ENCODE data around the gene IMP4.

IMP4 gene

GRCh38 chr2:130342533-130343275 is at the start of gene IMP4:
IMP4 (plus strand) TSS chr2:130342897; CDS start chr2:130342933, 36 bp downstream.
- peaks cover 59% of the 10 kb centered on the region for H3K36me3 ChIP-seq (ENCODE audit: insufficient read depth, low read depth, low read length)
- peak within 1 kb of the TSS; percentile 92; the same call in 1 of the 2 replicates for H3K9ac ChIP-seq (ENCODE audit: low read depth, low read length)
- peak within 1 kb of the TSS; percentile 89 for H3K4me3 ChIP-seq (ENCODE audit: low read length)
- H3K27ac ChIP-seq (ENCODE audit: low read length): peak within 1 kb of the TSS; percentile 88
- H3K9me3 ChIP-seq (ENCODE audit: insufficient read depth, low read depth, low read length): no peaks in the 10 kb centered on the region
- no peaks in the 10 kb centered on the region for H3K4me1 ChIP-seq (ENCODE audit: insufficient read depth, low read length)
- H3K27me3 ChIP-seq (ENCODE audit: insufficient read depth, low read length): no peaks in the 10 kb centered on the region

- H3K27me3 ChIP-seq (ENCODE audit: insufficient read depth, low read length): no peaks in the 10 kb centered on the region
- H3K27ac ChIP-seq (ENCODE audit: low read length): no peak overlapping the region
- no peak overlapping the region for H3K4me3 ChIP-seq (ENCODE audit: low read length)
- H3K36me3 ChIP-seq (ENCODE audit: insufficient read depth, low read depth, low read length): no peaks in the 10 kb centered on the region
- no peaks in the 10 kb centered on the region for H3K4me1 ChIP-seq (ENCODE audit: insufficient read depth, low read length)
- no peak overlapping the region for H3K9ac ChIP-seq (ENCODE audit: low read depth, low read length)
- H3K9me3 ChIP-seq (ENCODE audit: insufficient read depth, low read depth, low read length): no peaks in the 10 kb centered on the region
Observed at GRCh38 chr2:130300258-130300969, 42.3 kb upstream of the IMP4 start.

GRCh38 chr2:130300970-130301348 is 41.7 kb upstream of the IMP4 start:
- Histone ChIP-seq H3K27ac (ENCODE audit: low read length) (no peak overlapping the region), H3K4me3 (ENCODE audit: low read length) (no peak overlapping the region), H3K9me3 (ENCODE audit: insufficient read depth, low read depth, low read length) (no peaks in the 10 kb centered on the region), H3K36me3 (ENCODE audit: insufficient read depth, low read depth, low read length) (no peaks in the 10 kb centered on the region), H3K9ac (ENCODE audit: low read depth, low read length) (no peak overlapping the region), H3K27me3 (ENCODE audit: insufficient read depth, low read length) (no peaks in the 10 kb centered on the region), H3K4me1 (ENCODE audit: insufficient read depth, low read length) (no peaks in the 10 kb centered on the region)

- Histone ChIP-seq H3K4me1 (ENCODE audit: insufficient read depth, low read length) (no peaks in the 10 kb centered on the region), H3K4me3 (ENCODE audit: low read length) (no peak overlapping the region), H3K27ac (ENCODE audit: low read length) (no peak overlapping the region), H3K36me3 (ENCODE audit: insufficient read depth, low read depth, low read length) (no peaks in the 10 kb centered on the region), H3K9me3 (ENCODE audit: insufficient read depth, low read depth, low read length) (no peaks in the 10 kb centered on the region), H3K27me3 (ENCODE audit: insufficient read depth, low read length) (peaks cover 6% of the 10 kb centered on the region; the same call in 1 of the 2 replicates), H3K9ac (ENCODE audit: low read depth, low read length) (no peak overlapping the region)
Observed at GRCh38 chr2:130302164-130302886, 40.4 kb upstream of the IMP4 start.

GRCh38 chr2:130303169-130303568 is 39.5 kb upstream of the IMP4 start:
- no peaks in the 10 kb centered on the region for H3K36me3 ChIP-seq (ENCODE audit: insufficient read depth, low read depth, low read length)
- no peaks in the 10 kb centered on the region for H3K9me3 ChIP-seq (ENCODE audit: insufficient read depth, low read depth, low read length)
- peaks cover 6% of the 10 kb centered on the region; the same call in 1 of the 2 replicates for H3K27me3 ChIP-seq (ENCODE audit: insufficient read depth, low read length)
- no peak overlapping the region for H3K9ac ChIP-seq (ENCODE audit: low read depth, low read length)
- H3K4me3 ChIP-seq (ENCODE audit: low read length): no peak overlapping the region
- no peak overlapping the region for H3K27ac ChIP-seq (ENCODE audit: low read length)
- no peaks in the 10 kb centered on the region for H3K4me1 ChIP-seq (ENCODE audit: insufficient read depth, low read length)

GRCh38 chr2:130304726-130305125 is 38.0 kb upstream of the IMP4 start:
- peaks cover 15% of the 10 kb centered on the region for H3K27me3 ChIP-seq (ENCODE audit: insufficient read depth, low read length)
- H3K36me3 ChIP-seq (ENCODE audit: insufficient read depth, low read depth, low read length): no peaks in the 10 kb centered on the region
- H3K9me3 ChIP-seq (ENCODE audit: insufficient read depth, low read depth, low read length): no peaks in the 10 kb centered on the region
- H3K4me3 ChIP-seq (ENCODE audit: low read length): no peak overlapping the region
- H3K4me1 ChIP-seq (ENCODE audit: insufficient read depth, low read length): no peaks in the 10 kb centered on the region
- H3K9ac ChIP-seq (ENCODE audit: low read depth, low read length): no peak overlapping the region
- no peak overlapping the region for H3K27ac ChIP-seq (ENCODE audit: low read length)

- Histone ChIP-seq H3K4me1 (ENCODE audit: insufficient read depth, low read length) (no peaks in the 10 kb centered on the region), H3K4me3 (ENCODE audit: low read length) (no peak overlapping the region), H3K27me3 (ENCODE audit: insufficient read depth, low read length) (peaks cover 36% of the 10 kb centered on the region), H3K9me3 (ENCODE audit: insufficient read depth, low read depth, low read length) (no peaks in the 10 kb centered on the region), H3K9ac (ENCODE audit: low read depth, low read length) (no peak overlapping the region), H3K36me3 (ENCODE audit: insufficient read depth, low read depth, low read length) (no peaks in the 10 kb centered on the region), H3K27ac (ENCODE audit: low read length) (no peak overlapping the region)
Observed at GRCh38 chr2:130307850-130308249, 34.8 kb upstream of the IMP4 start.

GRCh38 chr2:130310881-130311280 is 31.8 kb upstream of the IMP4 start:
- Histone ChIP-seq H3K9ac (ENCODE audit: low read depth, low read length) (no peak overlapping the region), H3K27ac (ENCODE audit: low read length) (no peak overlapping the region), H3K4me3 (ENCODE audit: low read length) (no peak overlapping the region), H3K36me3 (ENCODE audit: insufficient read depth, low read depth, low read length) (no peaks in the 10 kb centered on the region), H3K4me1 (ENCODE audit: insufficient read depth, low read length) (no peaks in the 10 kb centered on the region), H3K27me3 (ENCODE audit: insufficient read depth, low read length) (peaks cover 36% of the 10 kb centered on the region), H3K9me3 (ENCODE audit: insufficient read depth, low read depth, low read length) (no peaks in the 10 kb centered on the region)

- Histone ChIP-seq H3K36me3 (ENCODE audit: insufficient read depth, low read depth, low read length) (no peaks in the 10 kb centered on the region), H3K9ac (ENCODE audit: low read depth, low read length) (no peak overlapping the region), H3K27me3 (ENCODE audit: insufficient read depth, low read length) (peaks cover 28% of the 10 kb centered on the region), H3K4me1 (ENCODE audit: insufficient read depth, low read length) (no peaks in the 10 kb centered on the region), H3K4me3 (ENCODE audit: low read length) (no peak overlapping the region), H3K9me3 (ENCODE audit: insufficient read depth, low read depth, low read length) (no peaks in the 10 kb centered on the region), H3K27ac (ENCODE audit: low read length) (no peak overlapping the region)
Observed at GRCh38 chr2:130313812-130314334, 28.8 kb upstream of the IMP4 start.

- Histone ChIP-seq H3K4me3 (ENCODE audit: low read length) (no peak overlapping the region), H3K9me3 (ENCODE audit: insufficient read depth, low read depth, low read length) (no peaks in the 10 kb centered on the region), H3K27ac (ENCODE audit: low read length) (no peak overlapping the region), H3K36me3 (ENCODE audit: insufficient read depth, low read depth, low read length) (no peaks in the 10 kb centered on the region), H3K27me3 (ENCODE audit: insufficient read depth, low read length) (peaks cover 23% of the 10 kb centered on the region), H3K9ac (ENCODE audit: low read depth, low read length) (no peak overlapping the region), H3K4me1 (ENCODE audit: insufficient read depth, low read length) (no peaks in the 10 kb centered on the region)
Observed at GRCh38 chr2:130314377-130314776, 28.3 kb upstream of the IMP4 start.

- no peak overlapping the region for H3K4me3 ChIP-seq (ENCODE audit: low read length)
- no peak overlapping the region for H3K9ac ChIP-seq (ENCODE audit: low read depth, low read length)
- H3K9me3 ChIP-seq (ENCODE audit: insufficient read depth, low read depth, low read length): no peaks in the 10 kb centered on the region
- no peaks in the 10 kb centered on the region for H3K36me3 ChIP-seq (ENCODE audit: insufficient read depth, low read depth, low read length)
- no peak overlapping the region for H3K27ac ChIP-seq (ENCODE audit: low read length)
- H3K4me1 ChIP-seq (ENCODE audit: insufficient read depth, low read length): no peaks in the 10 kb centered on the region
- peaks cover 7% of the 10 kb centered on the region; the same call in 1 of the 2 replicates for H3K27me3 ChIP-seq (ENCODE audit: insufficient read depth, low read length)
Observed at GRCh38 chr2:130316596-130316995, 26.1 kb upstream of the IMP4 start.

Data from iPS-20b (cell line).